Neural progenitor cell (in vitro differentiated cells): ENCODE data around the gene SEMA6A. TPM values are rescaled to one million over a fixed set of nuclear protein-coding genes. Genes with fewer than 3 reads are reported as not detected.
"Not testable (repeated sequence)": the region's sequence is repeated elsewhere in the genome, so short reads cannot be mapped to it uniquely, and the experiment has no call there.

ENCODE experiments used
- DNase-seq: peaks from one replicate; pipeline ENCODE4 v3.0.0-alpha.2; 2016; ENCODE audit warnings: low spot score
- H2AFZ ChIP-seq: fragments of 200-600 bp; sonication (generic); replicated peaks from 2 replicates; pipeline ENCODE4 v1.6.1; 2016; ENCODE audit warnings: antibody characterized with exemption
- H3F3A ChIP-seq: fragments of 200-600 bp; sonication (generic); 2 replicates; pipeline ENCODE4 v1.6.1; 2016; ENCODE audit warnings: antibody characterized with exemption, low read depth
- H3K27ac ChIP-seq: fragments of 200-600 bp; sonication (generic); 2 replicates; pipeline ENCODE4 v1.5.1; 2016; ENCODE audit warnings: mild to moderate bottlenecking
- H3K27me3 ChIP-seq: fragments of 200-600 bp; sonication (generic); 2 replicates; pipeline ENCODE4 v1.6.1; 2016; ENCODE audit warnings: mild to moderate bottlenecking, moderate library complexity
- H3K36me3 ChIP-seq: fragments of 200-600 bp; sonication (generic); 2 replicates; pipeline ENCODE4 v1.5.1; 2016
- H3K4me1 ChIP-seq: fragments of 200-600 bp; sonication (generic); 2 replicates; pipeline ENCODE4 v1.6.1; 2016; ENCODE audit warnings: mixed run types
- H3K4me2 ChIP-seq: fragments of 200-600 bp; sonication (generic); 2 replicates; pipeline ENCODE4 v1.6.1; 2016
- H3K4me3 ChIP-seq: fragments of 200-600 bp; sonication (generic); 2 replicates; pipeline ENCODE4 v1.5.1; 2016
- H3K79me2 ChIP-seq: fragments of 200-600 bp; sonication (generic); 2 replicates; pipeline ENCODE4 v1.6.1; 2016; ENCODE audit warnings: low read depth
- H3K9ac ChIP-seq: fragments of 200-600 bp; sonication (generic); 2 replicates; pipeline ENCODE4 v1.6.1; 2016
- H3K9me3 ChIP-seq: fragments of 200-600 bp; sonication (generic); 2 replicates; pipeline ENCODE4 v1.5.1; 2016; ENCODE audit warnings: low read depth
- H4K20me1 ChIP-seq: fragments of 200-600 bp; sonication (generic); 2 replicates; pipeline ENCODE4 v1.6.1; 2016; ENCODE audit warnings: low read depth
- H3K27ac Mint-ChIP-seq: 3 replicates; pipeline ENCODE4 v1.8.0; 2021; ENCODE audit warnings: mixed read lengths
- H3K27me3 Mint-ChIP-seq: 2 replicates; pipeline ENCODE4 v1.8.0; 2022; ENCODE audit warnings: low read depth, mild to moderate bottlenecking, inconsistent platforms, moderate library complexity, mixed read lengths; ENCODE audit not compliant: insufficient read depth
- H3K36me3 Mint-ChIP-seq: 3 replicates; pipeline ENCODE4 v1.8.0; 2021; ENCODE audit warnings: mixed read lengths
- H3K4me1 Mint-ChIP-seq: 3 replicates; pipeline ENCODE4 v1.8.0; 2021; ENCODE audit warnings: mixed read lengths
- H3K4me3 Mint-ChIP-seq: 3 replicates; pipeline ENCODE4 v1.8.0; 2021; ENCODE audit warnings: mild to moderate bottlenecking, moderate library complexity, mixed read lengths
- H3K9me3 Mint-ChIP-seq: 3 replicates; pipeline ENCODE4 v1.8.0; 2020; ENCODE audit warnings: mixed read lengths
- CTCF ChIP-seq: fragments of 200-600 bp; sonication (generic); IDR thresholded peaks from 2 replicates; pipeline ENCODE4 v1.5.1; 2017; ENCODE audit warnings: antibody characterized with exemption, mild to moderate bottlenecking
- EZH2 ChIP-seq: fragments of 200-600 bp; sonication (generic); IDR thresholded peaks from 2 replicates; pipeline ENCODE4 v1.6.1; 2017; ENCODE audit warnings: antibody characterized with exemption, mild to moderate bottlenecking, moderate library complexity
- EZH2phosphoT487 ChIP-seq: fragments of 200-600 bp; sonication (generic); IDR thresholded peaks from 2 replicates; pipeline ENCODE4 v1.6.1; 2017; ENCODE audit warnings: antibody characterized with exemption
- total RNA-seq: library from RNA; depleted of rRNA; stranded (reverse); fragments of >200 nt; gene quantifications from 2 replicates; pipeline ENCODE4 v1.2.3, GENCODE V29; 2015; ENCODE audit warnings: low replicate concordance

Gene SEMA6A
- total RNA-seq, 1 donor from 2014 or later = 86.4 TPM

GRCh38 chr5:116525674-116526073 is 48.9 kb downstream of the SEMA6A start:
- no peaks in the 10 kb centered on the region for H3K27me3 ChIP-seq
- H3K9ac ChIP-seq = no peak overlapping the region
- peaks cover 2% of the 10 kb centered on the region for H3K27me3 Mint-ChIP-seq
- no peaks in the 10 kb centered on the region for H3K36me3 ChIP-seq
- H3K4me3 ChIP-seq = no peak overlapping the region
- peaks cover 1% of the 10 kb centered on the region for H3K36me3 Mint-ChIP-seq
- TF ChIP-seq EZH2 (no peak), CTCF (no peak), EZH2phosphoT487 (no peak)
- peaks cover 39% of the 10 kb centered on the region for H3K4me1 Mint-ChIP-seq
- H3K9me3 Mint-ChIP-seq = no peaks in the 10 kb centered on the region
- peak overlapping the region; percentile 48 for H3K4me2 ChIP-seq
- H3F3A ChIP-seq = peaks cover 33% of the 10 kb centered on the region
- peaks cover 100% of the 10 kb centered on the region for H3K79me2 ChIP-seq
- peaks cover 83% of the 10 kb centered on the region for H4K20me1 ChIP-seq
- H3K27ac Mint-ChIP-seq = no peak overlapping the region
- no peak overlapping the region for H2AFZ ChIP-seq
- H3K9me3 ChIP-seq = no peaks in the 10 kb centered on the region
- no peak for DNase-seq
- no peak overlapping the region for H3K4me3 Mint-ChIP-seq
- H3K27ac ChIP-seq = peak overlapping the region; percentile 19
- H3K4me1 ChIP-seq = peaks cover 73% of the 10 kb centered on the region

GRCh38 chr5:116524966-116525365 is 49.7 kb downstream of the SEMA6A start:
- H3K27me3 ChIP-seq = no peaks in the 10 kb centered on the region
- peaks cover 26% of the 10 kb centered on the region for H3F3A ChIP-seq
- Mint-ChIP-seq H3K9me3 (no peaks in the 10 kb centered on the region), H3K27ac (no peak overlapping the region), H3K4me3 (no peak overlapping the region), H3K36me3 (peaks cover 3% of the 10 kb centered on the region), H3K4me1 (peaks cover 35% of the 10 kb centered on the region), H3K27me3 (peaks cover 2% of the 10 kb centered on the region)
- no peak overlapping the region for H3K9ac ChIP-seq
- no peak for DNase-seq
- H3K4me3 ChIP-seq = no peak overlapping the region
- peaks cover 81% of the 10 kb centered on the region for H4K20me1 ChIP-seq
- no peak overlapping the region for H2AFZ ChIP-seq
- H3K4me2 ChIP-seq = peak overlapping the region; percentile 48
- TF ChIP-seq CTCF (no peak), EZH2phosphoT487 (no peak), EZH2 (no peak)
- H3K27ac ChIP-seq = no peak overlapping the region
- H3K79me2 ChIP-seq = peaks cover 100% of the 10 kb centered on the region
- peaks cover 66% of the 10 kb centered on the region for H3K4me1 ChIP-seq
- no peaks in the 10 kb centered on the region for H3K36me3 ChIP-seq
- no peaks in the 10 kb centered on the region for H3K9me3 ChIP-seq

- no peak for DNase-seq
- Histone ChIP-seq H3K4me1 (peaks cover 65% of the 10 kb centered on the region), H3K9ac (no peak overlapping the region), H3K27ac (peak overlapping the region; percentile 22), H3K4me3 (no peak overlapping the region), H3K9me3 (no peaks in the 10 kb centered on the region), H3K79me2 (peaks cover 100% of the 10 kb centered on the region), H3F3A (peaks cover 19% of the 10 kb centered on the region), H3K4me2 (no peak overlapping the region), H3K27me3 (no peaks in the 10 kb centered on the region), H2AFZ (no peak overlapping the region), H4K20me1 (peaks cover 81% of the 10 kb centered on the region), H3K36me3 (no peaks in the 10 kb centered on the region)
- peaks cover 3% of the 10 kb centered on the region for H3K36me3 Mint-ChIP-seq
- H3K4me1 Mint-ChIP-seq = peaks cover 28% of the 10 kb centered on the region
- no peak for TF ChIP-seq EZH2phosphoT487
- TF ChIP-seq EZH2 = no peak
- no peak for TF ChIP-seq CTCF
- H3K4me3 Mint-ChIP-seq = no peak overlapping the region
- H3K27me3 Mint-ChIP-seq = peaks cover 2% of the 10 kb centered on the region
- H3K27ac Mint-ChIP-seq = no peak overlapping the region
- no peaks in the 10 kb centered on the region for H3K9me3 Mint-ChIP-seq
These were observed 50.3 kb downstream of the SEMA6A start for GRCh38 chr5:116524051-116524904.

- H3K27me3 Mint-ChIP-seq, H3K36me3 ChIP-seq, H3K27ac Mint-ChIP-seq, H3K4me2 ChIP-seq, H3K27me3 ChIP-seq, H3K36me3 Mint-ChIP-seq, H3K4me3 ChIP-seq, H3K9me3 ChIP-seq, H3K9me3 Mint-ChIP-seq, H2AFZ ChIP-seq, H3K4me3 Mint-ChIP-seq, H3K27ac ChIP-seq, H3K9ac ChIP-seq, H3F3A ChIP-seq, DNase-seq: not testable (repeated sequence)
- Histone ChIP-seq H4K20me1 (peaks cover 80% of the 10 kb centered on the region), H3K79me2 (peaks cover 100% of the 10 kb centered on the region), H3K4me1 (peaks cover 65% of the 10 kb centered on the region)
- peaks cover 24% of the 10 kb centered on the region for H3K4me1 Mint-ChIP-seq
These were observed 51.4 kb downstream of the SEMA6A start for GRCh38 chr5:116523182-116523581.
